ENCODE measurements around the gene RASGRP3. TPM values are rescaled to one million over a fixed set of nuclear protein-coding genes. Genes with fewer than 3 reads are reported as not detected.

RASGRP3 gene
- total RNA-seq, 1 experiment from 2014 or later, result 4.6 TPM

DNA sequence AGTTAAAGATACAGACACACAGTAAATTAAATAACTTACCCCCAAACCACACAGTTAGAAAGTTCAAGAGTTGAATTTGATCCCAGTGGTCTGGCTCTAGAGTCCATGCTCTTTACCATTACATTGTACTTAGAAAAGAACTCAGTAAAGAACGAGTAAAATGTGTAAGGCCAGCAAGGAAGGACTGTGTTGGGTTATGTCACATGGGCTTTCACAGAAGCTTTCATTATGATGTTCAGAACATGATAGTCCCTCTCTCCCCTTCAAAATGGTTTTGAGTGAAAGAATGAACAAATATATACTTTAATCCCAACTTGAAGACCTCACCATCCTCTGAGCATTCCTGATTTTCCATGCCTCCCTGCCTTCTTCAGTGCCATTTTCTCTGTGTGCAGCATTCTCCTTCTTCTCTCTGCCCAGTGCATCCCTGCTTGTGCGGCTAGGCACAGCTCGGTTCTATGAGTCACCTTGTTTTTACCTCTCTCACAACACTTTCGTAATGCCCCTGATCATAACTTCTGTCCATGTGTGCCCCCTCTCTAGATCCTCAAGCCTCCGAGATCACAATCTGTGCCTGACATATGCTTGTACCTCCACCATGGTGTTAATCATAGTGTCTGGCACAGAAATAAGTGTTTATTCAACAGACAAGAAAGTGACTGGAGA is 22.0 kb downstream of the RASGRP3 start:
- Mint-ChIP-seq H3K27ac (ENCODE audit: unreplicated experiment) (no peak overlapping the region), H3K4me3 (ENCODE audit: low read depth, unreplicated experiment) (no peak overlapping the region), H3K9me3 (ENCODE audit: low read depth, unreplicated experiment) (peaks cover 2% of the 10 kb centered on the region)

DNA sequence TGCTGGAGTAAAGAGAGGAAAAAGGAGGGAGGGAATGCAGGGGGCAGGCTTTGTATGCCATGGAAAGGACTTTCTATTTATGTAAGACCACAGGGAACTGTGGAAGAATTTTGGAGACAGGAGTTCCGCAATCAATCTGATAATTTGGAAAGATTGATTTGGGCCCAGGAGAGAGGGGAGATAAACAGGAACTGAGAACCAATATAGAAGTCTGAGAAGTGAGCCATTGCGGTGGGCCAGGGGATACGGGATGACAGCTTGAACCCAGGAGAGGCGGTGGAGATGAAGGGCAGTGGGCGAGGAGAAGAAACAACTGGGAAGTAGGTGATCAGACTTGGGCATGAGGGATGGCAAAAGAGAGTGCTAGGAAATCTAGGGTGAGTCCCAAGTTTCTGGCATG is 23.7 kb downstream of the RASGRP3 start:
- BruUV-seq (replicated peaks), result no TSS peak
- intact Hi-C loops (cut with micrococcal nuclease; ENCODE audit: unreplicated experiment), result no loop called here
- TF ChIP-seq, protein P1, sequence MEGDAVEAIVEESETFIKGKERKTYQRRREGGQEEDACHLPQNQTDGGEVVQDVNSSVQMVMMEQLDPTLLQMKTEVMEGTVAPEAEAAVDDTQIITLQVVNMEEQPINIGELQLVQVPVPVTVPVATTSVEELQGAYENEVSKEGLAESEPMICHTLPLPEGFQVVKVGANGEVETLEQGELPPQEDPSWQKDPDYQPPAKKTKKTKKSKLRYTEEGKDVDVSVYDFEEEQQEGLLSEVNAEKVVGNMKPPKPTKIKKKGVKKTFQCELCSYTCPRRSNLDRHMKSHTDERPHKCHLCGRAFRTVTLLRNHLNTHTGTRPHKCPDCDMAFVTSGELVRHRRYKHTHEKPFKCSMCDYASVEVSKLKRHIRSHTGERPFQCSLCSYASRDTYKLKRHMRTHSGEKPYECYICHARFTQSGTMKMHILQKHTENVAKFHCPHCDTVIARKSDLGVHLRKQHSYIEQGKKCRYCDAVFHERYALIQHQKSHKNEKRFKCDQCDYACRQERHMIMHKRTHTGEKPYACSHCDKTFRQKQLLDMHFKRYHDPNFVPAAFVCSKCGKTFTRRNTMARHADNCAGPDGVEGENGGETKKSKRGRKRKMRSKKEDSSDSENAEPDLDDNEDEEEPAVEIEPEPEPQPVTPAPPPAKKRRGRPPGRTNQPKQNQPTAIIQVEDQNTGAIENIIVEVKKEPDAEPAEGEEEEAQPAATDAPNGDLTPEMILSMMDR (IDR thresholded peaks at IDR 0.05; ENCODE audit: unreplicated experiment), result no peak
- no peak overlapping the region for H3K4me3 Mint-ChIP-seq (ENCODE audit: low read depth, unreplicated experiment)
- no peak for DNase-seq
- H3K36me3 Mint-ChIP-seq (ENCODE audit: insufficient read depth, unreplicated experiment), result no peaks in the 10 kb centered on the region
- H3K27ac Mint-ChIP-seq (ENCODE audit: unreplicated experiment), result no peak overlapping the region
- CTCF ChIA-PET, result no interaction called here
- peaks cover 2% of the 10 kb centered on the region for H3K9me3 Mint-ChIP-seq (ENCODE audit: low read depth, unreplicated experiment)
- no peaks in the 10 kb centered on the region for H3K4me1 Mint-ChIP-seq (ENCODE audit: low read depth, unreplicated experiment)
- H3K27me3 Mint-ChIP-seq (ENCODE audit: unreplicated experiment), result no peaks in the 10 kb centered on the region

More for the DNA sequence above, 22.0 kb downstream of the RASGRP3 start:
- H3K36me3 Mint-ChIP-seq (ENCODE audit: insufficient read depth, unreplicated experiment), result no peaks in the 10 kb centered on the region
- intact Hi-C loops (cut with micrococcal nuclease; ENCODE audit: unreplicated experiment), result no loop called here
- no peak for DNase-seq
- no TSS peak for BruUV-seq (replicated peaks)
- CTCF ChIA-PET, result no interaction called here
- no peaks in the 10 kb centered on the region for H3K4me1 Mint-ChIP-seq (ENCODE audit: low read depth, unreplicated experiment)
- TF ChIP-seq, protein P1 (IDR thresholded peaks at IDR 0.05; ENCODE audit: unreplicated experiment), result no peak
- no peaks in the 10 kb centered on the region for H3K27me3 Mint-ChIP-seq (ENCODE audit: unreplicated experiment)

DNA sequence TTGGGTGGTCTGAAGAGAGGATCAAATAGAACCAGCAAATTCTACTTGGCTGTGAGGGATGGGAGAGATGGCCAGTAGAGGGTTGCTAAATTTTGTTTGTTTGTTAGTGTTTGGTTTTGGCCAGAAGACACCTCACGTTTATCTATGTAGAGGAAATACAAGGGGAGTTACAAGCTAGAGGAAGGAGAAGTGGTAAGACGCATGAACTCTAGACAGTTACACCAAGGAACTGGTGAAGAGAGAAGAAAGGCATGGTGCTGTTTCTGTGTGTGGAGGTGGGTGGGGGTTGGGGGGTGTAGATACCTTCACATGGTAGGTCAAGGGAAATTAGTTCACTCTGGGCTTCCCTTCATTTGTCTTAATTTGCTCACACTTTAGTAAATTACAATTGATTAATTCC is 25.6 kb downstream of the RASGRP3 start:
- Mint-ChIP-seq H3K27me3 (ENCODE audit: unreplicated experiment) (no peaks in the 10 kb centered on the region), H3K4me1 (ENCODE audit: low read depth, unreplicated experiment) (no peaks in the 10 kb centered on the region), H3K27ac (ENCODE audit: unreplicated experiment) (no peak overlapping the region), H3K4me3 (ENCODE audit: low read depth, unreplicated experiment) (no peak overlapping the region), H3K36me3 (ENCODE audit: insufficient read depth, unreplicated experiment) (no peaks in the 10 kb centered on the region), H3K9me3 (ENCODE audit: low read depth, unreplicated experiment) (peaks cover 2% of the 10 kb centered on the region)
- DNase-seq, result no peak
- CTCF ChIA-PET, result no interaction called here
- intact Hi-C loops (cut with micrococcal nuclease; ENCODE audit: unreplicated experiment), result no loop called here
- BruUV-seq (replicated peaks), result no TSS peak
- TF ChIP-seq, protein P1 (IDR thresholded peaks at IDR 0.05; ENCODE audit: unreplicated experiment), result no peak

DNA sequence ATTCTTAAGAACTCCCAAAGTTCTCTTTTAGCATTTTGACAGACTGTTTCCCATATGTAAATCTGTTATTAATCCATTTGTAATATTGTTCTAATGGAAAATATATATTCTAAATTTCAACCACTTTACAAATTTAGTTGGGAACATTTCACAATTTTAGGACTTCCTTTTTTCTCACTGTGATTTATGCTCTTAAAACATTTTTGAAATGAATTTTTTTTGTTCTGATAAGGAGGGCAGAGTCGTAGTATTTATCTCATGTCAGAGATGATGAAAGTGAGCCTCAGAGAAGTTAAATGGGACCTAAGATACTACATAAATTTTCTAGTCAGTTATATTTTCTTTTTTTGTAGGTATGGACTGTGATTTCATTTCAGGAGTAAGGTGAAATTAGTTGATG is 26.6 kb downstream of the RASGRP3 start:
- Mint-ChIP-seq H3K9me3 (ENCODE audit: low read depth, unreplicated experiment) (peaks cover 2% of the 10 kb centered on the region), H3K4me3 (ENCODE audit: low read depth, unreplicated experiment) (no peak overlapping the region), H3K27ac (ENCODE audit: unreplicated experiment) (no peak overlapping the region), H3K4me1 (ENCODE audit: low read depth, unreplicated experiment) (no peaks in the 10 kb centered on the region), H3K36me3 (ENCODE audit: insufficient read depth, unreplicated experiment) (no peaks in the 10 kb centered on the region), H3K27me3 (ENCODE audit: unreplicated experiment) (no peaks in the 10 kb centered on the region)
- BruUV-seq (replicated peaks), result no TSS peak
- CTCF ChIA-PET, result no interaction called here
- intact Hi-C loops (cut with micrococcal nuclease; ENCODE audit: unreplicated experiment), result no loop called here
- DNase-seq, result no peak
- TF ChIP-seq, protein P1 (IDR thresholded peaks at IDR 0.05; ENCODE audit: unreplicated experiment), result no peak

All from Calu3 (cell line).